ENCODE measurements around the gene GGTLC1.

Gene GGTLC1

DNA sequence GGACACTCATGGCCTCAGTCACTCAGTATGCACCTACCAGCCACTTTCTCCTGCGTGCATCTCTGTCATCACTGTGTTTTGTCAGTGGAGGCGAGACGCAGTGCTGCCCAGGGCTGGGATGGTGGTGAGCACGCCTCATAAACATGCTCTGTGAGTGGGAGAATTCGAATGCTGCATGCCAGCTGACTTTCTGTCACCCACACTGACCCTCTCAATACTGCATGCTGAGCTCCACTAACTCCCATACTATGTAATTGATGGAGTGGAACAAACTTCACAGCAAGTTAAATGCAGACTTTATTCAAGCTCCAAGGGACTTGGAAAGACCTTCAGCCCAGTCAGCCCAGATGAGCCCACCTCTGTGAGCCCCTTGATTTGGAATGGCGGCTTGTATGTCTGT lies 22.7 kb upstream of the GGTLC1 start:
- TF ChIP-seq, protein P1, sequence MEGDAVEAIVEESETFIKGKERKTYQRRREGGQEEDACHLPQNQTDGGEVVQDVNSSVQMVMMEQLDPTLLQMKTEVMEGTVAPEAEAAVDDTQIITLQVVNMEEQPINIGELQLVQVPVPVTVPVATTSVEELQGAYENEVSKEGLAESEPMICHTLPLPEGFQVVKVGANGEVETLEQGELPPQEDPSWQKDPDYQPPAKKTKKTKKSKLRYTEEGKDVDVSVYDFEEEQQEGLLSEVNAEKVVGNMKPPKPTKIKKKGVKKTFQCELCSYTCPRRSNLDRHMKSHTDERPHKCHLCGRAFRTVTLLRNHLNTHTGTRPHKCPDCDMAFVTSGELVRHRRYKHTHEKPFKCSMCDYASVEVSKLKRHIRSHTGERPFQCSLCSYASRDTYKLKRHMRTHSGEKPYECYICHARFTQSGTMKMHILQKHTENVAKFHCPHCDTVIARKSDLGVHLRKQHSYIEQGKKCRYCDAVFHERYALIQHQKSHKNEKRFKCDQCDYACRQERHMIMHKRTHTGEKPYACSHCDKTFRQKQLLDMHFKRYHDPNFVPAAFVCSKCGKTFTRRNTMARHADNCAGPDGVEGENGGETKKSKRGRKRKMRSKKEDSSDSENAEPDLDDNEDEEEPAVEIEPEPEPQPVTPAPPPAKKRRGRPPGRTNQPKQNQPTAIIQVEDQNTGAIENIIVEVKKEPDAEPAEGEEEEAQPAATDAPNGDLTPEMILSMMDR (IDR thresholded peaks at IDR 0.05; ENCODE audit: low read depth, low read length) = no peak
- TF ChIP-seq POLR2A (IDR thresholded peaks at IDR 0.05; ENCODE audit: extremely low read depth, insufficient read length) (no peak), MYC (IDR thresholded peaks at IDR 0.05; ENCODE audit: low read depth, low read length) (no peak)
- TF ChIP-seq, protein P2, sequence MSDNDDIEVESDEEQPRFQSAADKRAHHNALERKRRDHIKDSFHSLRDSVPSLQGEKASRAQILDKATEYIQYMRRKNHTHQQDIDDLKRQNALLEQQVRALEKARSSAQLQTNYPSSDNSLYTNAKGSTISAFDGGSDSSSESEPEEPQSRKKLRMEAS (IDR thresholded peaks at IDR 0.05; ENCODE audit: low read depth, low read length) = no peak
- no peak overlapping the region for H3K4me3 ChIP-seq (ENCODE audit: low read depth, low read length)
- DNase-seq (ENCODE audit: low read depth) = no peak

DNA sequence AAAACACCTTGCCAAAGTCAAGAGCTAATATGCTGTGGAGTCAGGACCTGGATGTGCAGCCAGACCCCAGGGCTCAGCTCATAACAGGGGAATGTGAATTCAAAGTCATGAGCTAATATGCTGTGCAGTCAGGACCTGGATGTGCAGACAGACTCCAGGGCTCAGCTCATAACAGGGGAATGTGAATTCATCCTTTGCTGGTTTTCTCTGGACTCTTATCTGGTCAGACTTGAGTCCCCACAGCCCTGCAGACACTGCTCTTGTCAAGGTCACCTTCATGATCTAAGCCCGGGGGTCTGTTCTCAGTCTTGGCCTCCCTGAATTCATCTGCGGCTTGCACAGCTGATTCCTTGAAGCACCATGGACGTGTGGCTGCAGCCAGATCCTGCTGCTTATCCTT lies 19.2 kb upstream of the GGTLC1 start:
- no peak for DNase-seq (ENCODE audit: low read depth)
- H3K4me3 ChIP-seq (ENCODE audit: low read depth, low read length) = no peak overlapping the region
- TF ChIP-seq MYC (IDR thresholded peaks at IDR 0.05; ENCODE audit: low read depth, low read length) = no peak
- TF ChIP-seq, protein P1 (IDR thresholded peaks at IDR 0.05; ENCODE audit: low read depth, low read length) = no peak
- TF ChIP-seq, protein P2 (IDR thresholded peaks at IDR 0.05; ENCODE audit: low read depth, low read length) = no peak
- no peak for TF ChIP-seq POLR2A (IDR thresholded peaks at IDR 0.05; ENCODE audit: extremely low read depth, insufficient read length)

DNA sequence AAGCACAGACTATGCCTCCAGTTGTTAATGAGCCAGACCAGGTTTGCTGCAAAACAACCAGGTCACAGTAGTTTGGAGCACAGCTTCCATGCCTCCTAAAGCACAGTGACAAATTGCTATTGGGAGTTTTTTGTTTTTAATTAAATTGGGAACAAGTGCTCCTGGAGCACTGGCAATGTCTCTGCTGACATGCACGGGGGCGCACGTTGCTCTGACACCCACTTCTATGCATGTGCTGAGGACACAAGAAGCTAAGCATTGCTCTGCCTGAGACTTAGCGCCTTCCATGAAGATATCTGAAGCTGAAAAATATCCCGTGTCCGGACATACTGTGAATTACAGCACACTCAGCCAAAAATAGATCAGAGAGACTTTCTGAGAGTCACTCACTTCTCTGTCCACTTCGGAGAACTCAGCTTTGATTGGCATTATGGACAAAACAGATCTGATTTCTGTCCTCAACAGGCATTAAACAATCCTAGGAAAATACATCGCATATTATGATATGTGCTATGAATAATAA lies 18.6 kb upstream of the GGTLC1 start:
- H3K4me3 ChIP-seq (ENCODE audit: low read depth, low read length) = no peak overlapping the region
- TF ChIP-seq POLR2A (IDR thresholded peaks at IDR 0.05; ENCODE audit: extremely low read depth, insufficient read length) (no peak), MYC (IDR thresholded peaks at IDR 0.05; ENCODE audit: low read depth, low read length) (no peak)
- TF ChIP-seq, protein P1 (IDR thresholded peaks at IDR 0.05; ENCODE audit: low read depth, low read length) = no peak
- TF ChIP-seq, protein P2 (IDR thresholded peaks at IDR 0.05; ENCODE audit: low read depth, low read length) = no peak
- no peak for DNase-seq (ENCODE audit: low read depth)

DNA sequence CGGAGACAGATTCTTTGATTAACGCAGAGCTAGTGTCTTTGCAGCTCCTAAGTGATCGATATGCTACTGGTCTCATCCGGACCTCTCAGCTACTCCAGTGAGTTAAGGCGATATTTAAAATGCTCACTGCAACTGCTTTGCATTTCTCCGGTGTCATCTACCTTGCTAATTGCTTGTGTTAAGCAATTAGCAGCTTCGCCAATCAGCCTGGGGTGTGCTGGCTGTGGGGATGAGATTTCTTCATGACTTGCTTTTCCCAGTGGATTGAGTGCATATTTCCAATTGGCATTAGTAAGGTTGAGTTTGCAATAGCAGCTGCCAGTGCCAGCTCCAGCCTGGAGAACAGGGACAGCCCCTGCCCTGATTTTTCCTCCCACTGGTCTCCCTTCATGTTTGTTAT lies 18.0 kb upstream of the GGTLC1 start:
- no peak for DNase-seq (ENCODE audit: low read depth)
- TF ChIP-seq POLR2A (IDR thresholded peaks at IDR 0.05; ENCODE audit: extremely low read depth, insufficient read length) (no peak), MYC (IDR thresholded peaks at IDR 0.05; ENCODE audit: low read depth, low read length) (no peak)
- TF ChIP-seq, protein P2 (IDR thresholded peaks at IDR 0.05; ENCODE audit: low read depth, low read length) = no peak
- TF ChIP-seq, protein P1 (IDR thresholded peaks at IDR 0.05; ENCODE audit: low read depth, low read length) = no peak
- no peak overlapping the region for H3K4me3 ChIP-seq (ENCODE audit: low read depth, low read length)

DNA sequence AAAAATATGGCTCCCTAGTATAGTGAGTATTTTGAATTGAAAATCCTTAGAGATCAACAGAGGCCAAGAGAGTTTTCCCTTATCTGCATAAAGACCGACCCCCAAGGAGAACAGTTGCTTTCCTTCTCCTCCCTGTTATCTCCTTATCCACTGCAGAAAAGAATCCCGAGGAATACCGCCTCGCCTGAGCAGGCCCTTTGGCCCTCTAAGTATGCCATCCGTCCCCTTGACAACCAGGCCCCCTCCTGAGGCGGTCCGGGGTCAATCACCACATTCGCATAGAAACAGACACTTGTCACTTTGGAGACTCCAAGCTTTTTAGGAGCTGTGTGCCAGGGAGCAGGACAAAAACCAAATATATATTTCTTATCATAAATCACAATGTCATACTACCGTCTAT lies 15.9 kb upstream of the GGTLC1 start:
- DNase-seq (ENCODE audit: low read depth) = no peak
- TF ChIP-seq, protein P2 (IDR thresholded peaks at IDR 0.05; ENCODE audit: low read depth, low read length) = no peak
- TF ChIP-seq, protein P1 (IDR thresholded peaks at IDR 0.05; ENCODE audit: low read depth, low read length) = no peak
- no peak for TF ChIP-seq MYC (IDR thresholded peaks at IDR 0.05; ENCODE audit: low read depth, low read length)
- TF ChIP-seq POLR2A (IDR thresholded peaks at IDR 0.05; ENCODE audit: extremely low read depth, insufficient read length) = no peak
- no peak overlapping the region for H3K4me3 ChIP-seq (ENCODE audit: low read depth, low read length)
